UCSD-AML1 (cell line): Measurements from ENCODE around the gene CSPG5.

Experiments used
- DNase-seq: peaks from one replicate; lab custom pipeline; 2025; ENCODE audit not compliant: unreplicated experiment; lab: John Stamatoyannopoulos, UW

The CSPG5 gene, protein sequence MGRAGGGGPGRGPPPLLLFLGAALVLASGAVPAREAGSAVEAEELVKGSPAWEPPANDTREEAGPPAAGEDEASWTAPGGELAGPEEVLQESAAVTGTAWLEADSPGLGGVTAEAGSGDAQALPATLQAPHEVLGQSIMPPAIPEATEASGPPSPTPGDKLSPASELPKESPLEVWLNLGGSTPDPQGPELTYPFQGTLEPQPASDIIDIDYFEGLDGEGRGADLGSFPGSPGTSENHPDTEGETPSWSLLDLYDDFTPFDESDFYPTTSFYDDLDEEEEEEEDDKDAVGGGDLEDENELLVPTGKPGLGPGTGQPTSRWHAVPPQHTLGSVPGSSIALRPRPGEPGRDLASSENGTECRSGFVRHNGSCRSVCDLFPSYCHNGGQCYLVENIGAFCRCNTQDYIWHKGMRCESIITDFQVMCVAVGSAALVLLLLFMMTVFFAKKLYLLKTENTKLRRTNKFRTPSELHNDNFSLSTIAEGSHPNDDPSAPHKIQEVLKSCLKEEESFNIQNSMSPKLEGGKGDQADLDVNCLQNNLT

DNA sequence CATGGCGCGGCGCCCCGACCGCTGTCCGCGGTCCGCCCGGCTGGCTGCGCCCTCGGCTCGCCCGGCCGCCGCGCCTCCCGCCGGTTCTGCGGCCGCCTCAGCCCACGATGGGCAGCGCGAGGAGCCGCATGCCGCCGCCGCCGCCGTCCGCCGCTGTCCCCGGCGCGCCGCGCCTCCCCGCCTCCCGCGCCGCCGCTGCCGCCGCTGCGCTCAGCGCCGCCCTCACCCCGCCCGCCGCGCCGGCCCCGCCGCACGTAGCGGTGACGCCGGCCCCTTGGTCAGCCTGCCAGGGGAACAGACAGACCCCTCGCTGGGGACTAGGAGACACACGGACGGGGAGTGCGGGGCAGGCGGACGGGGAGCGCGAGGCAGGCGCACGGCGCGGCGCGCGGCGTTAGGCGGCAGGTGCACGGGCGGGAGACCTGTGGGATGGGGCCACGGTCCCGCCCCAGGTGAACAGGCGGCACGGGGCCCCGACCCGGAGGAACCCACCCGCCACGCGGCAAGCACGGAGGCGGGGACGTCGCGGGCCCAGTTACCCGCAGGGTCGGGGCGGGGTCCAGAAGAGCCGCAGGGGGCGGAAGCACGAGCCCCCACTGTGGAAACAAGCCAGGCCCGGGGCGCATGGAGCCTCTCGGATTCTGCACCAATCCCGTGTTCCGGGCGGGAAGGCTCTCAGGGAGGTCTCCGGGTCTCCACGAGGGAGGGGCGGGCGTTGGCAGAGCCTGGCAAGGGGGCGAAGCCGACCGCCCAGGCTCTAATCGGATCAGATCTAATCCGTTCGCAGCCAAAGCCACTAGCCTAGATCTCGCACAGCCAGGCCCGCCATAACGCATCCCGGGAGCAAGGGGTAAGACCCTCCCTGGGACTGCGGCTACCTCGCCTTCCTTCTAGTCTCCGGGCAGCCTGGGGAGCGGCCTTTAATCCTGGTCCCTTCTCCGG is at the start of gene CSPG5:
TSS of gene CSPG5 (minus strand) at position 175 of the 942 bp plus-strand sequence. CDS start at position 3, 172 bp downstream.
- no peak for DNase-seq

DNA sequence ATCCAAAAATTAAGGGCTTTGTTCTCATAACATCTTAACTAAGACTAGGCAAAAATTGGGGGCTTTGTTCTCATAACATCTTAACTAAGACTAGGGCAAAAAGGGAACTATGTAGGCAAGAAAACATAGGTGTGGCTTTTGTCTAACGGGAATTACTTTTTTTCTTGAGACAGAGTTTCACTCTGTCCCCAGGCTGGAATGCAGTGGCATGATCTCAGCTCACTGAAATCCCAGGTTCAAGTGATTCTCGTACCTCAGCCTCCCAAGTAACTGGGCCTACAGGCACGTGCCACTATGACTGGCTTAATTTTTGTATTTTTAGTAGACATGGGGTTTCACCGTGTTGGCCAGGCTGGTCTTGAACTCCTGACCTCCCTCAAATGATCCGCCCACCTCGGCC is 49.8 kb upstream of the CSPG5 start:
- no peak for DNase-seq

DNA sequence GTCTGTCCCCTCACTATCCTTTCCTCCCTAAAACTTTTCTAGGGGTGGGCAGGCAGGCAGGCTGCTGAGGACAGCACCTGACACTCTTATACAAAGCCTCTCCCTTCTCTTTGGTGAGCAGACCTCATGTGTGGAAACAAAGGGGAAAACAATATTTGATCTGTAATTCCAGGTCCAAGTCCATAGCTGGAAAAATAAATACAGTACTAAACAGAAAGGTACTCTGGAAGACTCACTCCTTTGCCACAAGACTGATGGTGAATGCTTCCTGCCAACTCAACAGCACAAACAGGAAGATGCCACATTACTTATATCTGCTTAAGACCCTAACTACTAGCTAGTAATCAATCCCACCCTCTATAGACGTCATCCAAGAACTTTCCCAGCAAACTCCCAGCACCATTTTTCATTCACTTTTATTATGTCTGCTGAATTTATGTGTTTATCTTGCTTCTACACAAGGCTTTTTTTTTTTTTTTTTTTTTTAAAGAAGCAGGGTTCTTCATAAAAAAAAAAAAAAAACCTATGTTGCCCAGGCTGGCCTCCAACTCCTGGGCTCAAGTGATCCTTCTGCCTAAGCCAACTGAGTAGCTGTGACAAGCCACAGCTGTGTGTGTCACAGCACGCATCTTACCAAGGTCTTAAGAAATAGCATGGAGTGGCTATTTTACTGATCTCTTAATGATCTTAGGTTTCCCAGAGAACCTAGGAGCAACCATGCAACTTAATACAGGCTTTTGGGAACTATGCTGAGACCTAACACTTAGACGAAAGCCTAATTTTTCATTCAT is 44.2 kb upstream of the CSPG5 start:
- no peak for DNase-seq

DNA sequence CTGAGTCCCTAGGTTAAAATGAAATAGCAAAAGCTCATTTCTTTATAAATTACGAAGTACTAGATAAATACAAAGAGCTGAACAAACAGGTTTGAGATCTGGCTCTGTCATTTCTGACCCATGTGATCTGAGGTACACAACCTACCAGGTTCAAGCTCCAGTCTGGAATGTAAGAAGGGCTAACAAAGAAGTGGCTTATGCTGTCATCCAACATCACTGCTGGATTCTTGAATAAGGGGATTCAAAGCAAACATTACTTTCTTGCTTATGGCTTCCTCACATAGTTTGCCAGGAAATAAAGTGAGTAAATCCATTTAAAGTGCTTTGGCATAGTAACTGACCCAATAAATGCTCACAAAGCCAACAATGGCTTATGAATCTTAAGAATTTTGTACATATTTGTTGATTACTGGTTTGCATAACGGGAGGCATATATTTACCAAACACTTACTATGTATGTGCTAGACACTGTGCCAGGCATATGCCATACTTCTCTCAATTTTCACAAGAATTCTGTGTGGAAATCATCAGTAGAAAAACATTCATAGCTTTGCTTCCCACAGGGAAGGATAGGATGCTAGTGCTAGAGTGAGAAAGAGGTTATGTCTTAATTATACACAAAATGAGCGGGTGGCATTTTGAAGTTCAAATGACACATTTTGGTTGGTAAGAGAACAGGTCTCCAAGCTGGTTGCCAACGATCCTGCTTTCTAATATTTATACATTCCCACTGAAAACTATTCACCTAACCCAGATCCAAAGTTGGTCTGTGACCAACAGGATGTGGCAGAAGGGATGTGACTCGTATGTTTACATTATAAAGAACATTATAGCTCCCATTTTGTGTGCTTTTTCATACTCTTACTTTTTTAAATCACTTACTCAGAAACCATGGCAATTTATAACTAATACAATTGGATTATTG is 38.7 kb upstream of the CSPG5 start:
- DNase-seq = no peak

DNA sequence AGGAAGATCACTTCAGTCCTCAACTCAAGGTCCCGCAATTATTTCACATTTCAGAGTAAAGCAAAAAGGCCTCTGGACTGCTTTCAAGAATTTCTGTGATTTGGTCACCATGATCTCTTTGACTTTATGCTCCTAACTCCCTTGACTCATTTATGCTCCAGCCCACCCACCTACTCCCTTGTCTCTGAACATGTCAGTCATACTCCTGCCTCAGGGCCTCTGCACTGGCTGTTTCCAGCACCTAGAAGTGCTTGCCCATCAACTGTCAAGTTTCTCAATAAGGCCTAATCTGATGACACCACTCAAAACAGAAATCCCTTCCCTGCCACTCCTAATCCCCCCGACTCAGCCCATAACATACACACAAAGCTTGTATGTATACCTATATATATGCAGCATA is 36.1 kb upstream of the CSPG5 start:
- no peak for DNase-seq

DNA sequence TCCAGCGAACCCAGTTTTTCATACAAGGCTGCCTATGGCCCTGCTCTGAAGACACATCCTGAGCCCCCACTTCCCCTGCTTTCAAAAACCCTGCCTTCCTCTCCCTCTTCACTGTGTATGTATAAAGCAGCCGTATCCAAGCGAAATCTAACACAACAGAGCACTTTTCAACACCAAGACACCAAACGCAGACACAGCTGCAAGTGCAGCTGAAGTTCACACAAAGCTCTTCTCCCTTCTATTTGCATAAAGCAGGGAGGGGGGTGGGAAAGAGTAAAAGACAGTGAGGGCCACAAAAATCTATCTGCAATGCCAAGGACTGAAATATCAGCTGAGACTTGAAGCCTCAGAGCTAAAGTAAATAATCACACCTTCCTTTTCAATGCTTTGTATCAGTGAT is 35.1 kb upstream of the CSPG5 start:
- DNase-seq = no peak

DNA sequence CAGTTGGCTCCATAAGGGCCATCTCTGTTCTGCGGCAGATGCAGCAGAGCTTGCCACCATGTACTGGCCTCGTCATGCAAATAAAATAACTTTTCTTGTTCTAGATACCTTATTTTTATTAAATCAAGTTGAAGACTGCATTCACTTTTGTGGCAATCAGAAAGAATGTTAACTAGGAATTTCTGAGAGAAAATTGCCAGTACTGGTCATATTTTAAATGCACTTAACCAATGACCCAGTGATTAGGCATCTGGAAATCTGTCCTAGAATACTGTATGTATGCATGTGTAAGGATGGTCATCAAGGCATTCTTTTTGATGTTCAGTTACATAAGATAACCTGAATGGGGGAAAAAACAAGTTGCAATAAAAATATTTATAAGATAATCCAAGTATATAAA is 34.2 kb upstream of the CSPG5 start:
- no peak for DNase-seq

DNA sequence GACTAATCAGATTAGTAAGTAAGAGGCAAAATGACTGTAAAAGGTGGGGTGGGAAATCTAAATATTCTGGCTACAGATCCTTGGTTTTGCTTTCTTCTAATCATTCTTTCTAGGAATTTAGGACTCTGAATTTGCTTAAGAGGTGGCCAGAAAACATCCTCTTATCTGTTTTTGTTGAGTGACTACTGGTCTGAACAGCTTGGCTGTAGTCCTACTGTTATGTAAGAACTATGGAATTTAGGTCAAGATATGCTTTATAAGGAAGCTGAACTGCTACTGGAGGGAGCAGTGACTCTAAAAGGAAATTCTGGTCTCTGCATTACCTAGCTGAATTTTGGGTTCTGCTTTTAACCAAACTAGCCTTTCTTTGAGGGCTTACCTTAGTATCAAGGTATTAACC is 33.5 kb upstream of the CSPG5 start:
- DNase-seq = no peak

DNA sequence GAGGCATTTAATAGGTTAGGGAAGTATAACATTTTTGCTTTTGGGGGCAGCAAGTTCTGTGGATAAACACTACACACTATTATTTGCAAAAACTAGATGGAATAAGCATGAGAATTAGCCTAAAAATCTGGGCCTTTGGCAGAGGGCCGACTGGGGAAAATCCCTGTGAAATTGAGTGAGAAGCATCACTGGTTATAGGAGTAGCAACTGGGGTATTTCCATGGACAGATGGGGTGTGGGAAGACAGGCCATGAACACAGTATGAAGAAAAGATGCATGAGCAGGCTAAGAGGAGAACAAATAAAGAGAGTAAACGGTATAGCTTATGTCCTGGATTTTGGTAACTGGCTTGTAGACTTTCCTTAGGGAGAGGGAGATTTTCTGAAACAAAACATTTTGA is 32.9 kb upstream of the CSPG5 start:
- DNase-seq = no peak

DNA sequence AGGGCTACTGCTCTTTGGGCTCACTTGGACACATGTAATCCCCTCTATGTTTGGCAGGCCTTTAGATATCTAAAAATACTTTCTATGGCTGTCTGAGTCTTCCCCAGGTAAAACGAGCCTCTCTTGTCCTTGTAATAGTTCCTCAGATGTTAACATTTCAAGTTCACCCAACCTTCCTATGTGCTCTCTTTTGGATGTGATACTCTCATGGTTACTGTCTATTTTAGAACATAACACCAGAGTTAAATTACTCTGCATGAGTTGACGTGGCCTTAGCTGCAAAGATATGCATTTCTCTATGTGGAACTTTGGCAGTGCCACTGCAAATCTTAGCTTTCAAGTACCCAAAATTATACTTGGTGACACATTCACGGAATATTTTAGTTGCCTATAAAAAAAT is 31.9 kb upstream of the CSPG5 start:
- DNase-seq = no peak

DNA sequence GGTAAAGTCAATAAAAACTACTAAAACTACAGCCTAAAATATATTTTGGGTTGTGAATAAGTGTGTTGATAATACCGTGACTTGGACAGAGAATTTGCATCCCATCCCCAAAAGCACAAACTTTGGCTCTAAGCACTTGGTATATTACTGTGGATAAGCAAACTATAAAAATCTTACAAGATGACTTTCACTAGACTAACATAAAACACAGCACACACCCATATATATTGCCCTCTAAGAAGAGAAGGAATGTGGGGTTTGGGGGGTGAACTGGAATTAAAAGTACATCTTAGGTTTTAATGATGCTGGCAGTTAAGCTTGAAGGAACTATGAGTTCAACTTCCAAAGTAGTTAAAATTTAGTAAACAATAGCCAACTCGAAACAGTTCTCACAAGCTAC is 28.7 kb upstream of the CSPG5 start:
- no peak for DNase-seq

DNA sequence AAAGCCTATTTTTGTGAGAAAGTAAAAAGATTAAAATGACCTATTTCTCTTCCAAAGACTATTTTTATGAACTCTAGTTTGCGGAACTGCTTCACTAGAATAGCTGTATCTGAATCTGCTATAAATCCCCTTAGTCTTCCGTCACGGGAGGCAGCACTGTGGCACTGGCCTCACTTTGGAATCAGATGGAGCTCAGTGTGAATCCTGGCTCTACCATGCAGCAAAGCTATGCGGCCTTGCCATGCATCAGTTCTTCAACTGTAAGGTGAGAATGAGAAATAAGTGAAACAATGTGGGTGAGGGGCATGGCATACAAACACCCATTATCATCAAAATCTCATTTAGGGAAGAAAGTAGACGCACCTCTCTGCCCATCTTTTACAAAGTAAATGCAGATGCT is 27.5 kb upstream of the CSPG5 start:
- no peak for DNase-seq

DNA sequence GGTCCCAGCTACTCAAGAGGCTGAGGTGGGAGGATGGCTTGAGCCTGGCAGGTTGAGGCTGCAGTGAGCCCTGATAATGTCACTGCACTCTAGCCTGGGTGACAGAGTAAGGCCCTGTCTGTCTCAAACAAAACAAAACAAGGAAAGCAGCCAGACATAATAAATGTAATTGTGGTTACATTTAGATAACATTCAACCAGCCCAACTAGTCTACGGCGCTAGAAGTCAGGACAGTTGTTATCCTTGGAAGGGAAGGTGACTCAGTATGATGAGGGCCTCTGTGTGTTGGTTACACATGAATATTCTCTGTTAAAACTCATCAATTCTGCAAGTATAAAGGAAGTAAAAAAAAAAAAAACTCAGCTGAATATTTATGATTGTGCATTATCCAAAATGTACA is 27.0 kb upstream of the CSPG5 start:
- DNase-seq = no peak

DNA sequence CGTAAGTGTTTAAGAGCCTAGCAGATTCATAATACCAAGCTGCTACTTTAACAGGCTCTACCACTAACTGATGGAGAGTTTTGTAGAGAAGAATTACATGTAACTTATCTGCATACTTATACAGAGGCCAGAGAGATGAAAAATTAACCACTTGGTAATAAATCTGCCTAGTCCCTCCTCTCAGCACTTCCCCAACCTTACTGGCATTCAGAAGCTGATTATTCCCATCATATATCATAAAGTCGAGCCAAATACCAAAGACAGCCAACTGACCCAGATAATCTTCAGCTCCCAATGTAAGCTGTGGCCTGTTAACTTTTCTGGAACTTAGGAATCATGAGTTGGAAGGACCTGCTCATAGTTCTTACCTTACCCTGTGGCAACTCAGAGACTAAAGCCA is 25.5 kb upstream of the CSPG5 start:
- DNase-seq = no peak

DNA sequence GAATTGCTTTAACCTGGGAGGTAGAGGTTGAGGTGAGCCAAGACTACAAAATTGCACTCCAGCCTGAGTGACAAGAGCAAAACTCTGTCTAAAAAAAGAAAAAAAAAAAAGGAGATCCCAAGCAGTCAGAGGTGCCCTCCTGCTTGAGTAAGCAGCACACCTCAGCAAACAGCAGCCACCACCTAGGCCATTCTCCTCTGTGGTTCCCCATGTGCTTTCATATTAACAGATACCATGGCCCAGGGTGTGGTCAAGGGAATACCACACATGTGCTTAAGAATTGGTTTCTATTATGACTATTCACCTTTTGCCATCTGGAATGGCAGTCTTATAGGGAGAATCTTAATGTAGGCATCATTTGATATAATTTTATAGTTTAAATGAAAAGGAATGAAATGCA is 24.7 kb upstream of the CSPG5 start:
- no peak for DNase-seq

DNA sequence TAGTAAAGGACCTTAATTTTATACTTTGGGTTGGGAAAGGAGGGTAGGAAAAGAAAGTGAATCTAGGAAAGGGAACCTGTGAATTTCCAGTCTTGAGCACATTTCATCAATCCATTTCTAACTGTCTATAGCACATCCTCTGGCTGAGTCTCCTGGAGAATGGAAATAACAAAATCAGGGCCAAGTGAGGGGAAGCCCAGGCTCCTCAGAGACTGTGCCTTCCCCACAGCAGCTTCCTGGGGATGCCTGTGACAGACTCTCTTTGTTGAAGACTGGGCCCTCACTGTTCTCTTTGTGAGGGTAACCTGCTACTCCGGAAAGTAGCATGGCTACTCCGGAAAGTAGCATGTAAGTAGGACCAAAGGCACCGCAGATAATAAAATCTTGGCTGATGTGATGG is 22.6 kb upstream of the CSPG5 start:
- no peak for DNase-seq

DNA sequence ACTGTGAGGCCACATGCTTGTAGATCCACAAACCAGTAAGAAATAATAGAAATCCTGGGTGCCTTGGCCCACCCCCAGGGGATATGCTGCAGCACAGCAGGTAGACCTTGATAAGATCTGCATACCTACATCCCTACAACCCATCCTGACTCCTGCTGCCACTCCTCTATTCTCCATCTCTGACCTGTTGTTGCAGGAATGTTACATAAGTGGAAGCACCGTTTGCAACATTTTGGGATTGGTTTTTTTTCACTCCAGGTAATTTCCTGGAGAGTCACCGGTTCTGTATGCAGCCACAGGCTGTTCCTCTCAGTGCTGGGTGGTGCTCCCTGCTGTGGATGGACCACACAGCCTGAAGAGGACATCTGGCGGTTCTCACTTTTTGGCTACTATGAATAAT is 16.1 kb upstream of the CSPG5 start:
- no peak for DNase-seq

DNA sequence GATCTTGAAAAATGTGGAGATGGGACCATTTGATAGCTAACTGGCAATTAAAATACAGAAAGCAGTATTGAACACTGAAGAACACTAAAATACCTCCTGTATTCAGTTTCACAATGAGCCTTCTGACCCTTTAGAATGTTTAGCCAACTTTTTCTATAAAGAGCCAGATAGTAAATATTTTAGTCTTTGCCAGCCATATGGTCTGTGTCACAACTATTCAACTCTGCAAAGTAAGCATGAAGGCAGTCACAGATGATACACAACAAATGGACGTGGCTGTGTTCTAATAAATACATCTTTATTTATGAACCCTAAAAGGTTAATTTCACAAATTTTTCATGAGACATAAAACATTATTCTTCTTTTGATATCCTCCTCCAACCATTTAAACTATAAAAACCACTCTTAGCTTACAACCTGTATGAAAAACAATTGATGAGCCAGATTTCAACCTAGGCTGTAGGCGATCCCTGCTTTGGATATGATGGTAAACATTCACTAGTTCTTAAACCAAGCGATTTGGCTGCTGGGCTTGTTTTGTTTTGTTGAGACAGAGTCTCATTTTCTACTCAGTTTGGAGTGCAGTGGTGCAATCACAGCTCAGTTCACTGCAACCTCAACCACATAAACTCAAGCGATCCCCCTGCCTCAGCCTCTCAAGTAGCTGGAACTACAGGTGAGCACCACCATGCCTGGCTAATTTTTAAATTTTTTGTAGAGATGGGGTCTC is 13.6 kb upstream of the CSPG5 start:
- DNase-seq = no peak

DNA sequence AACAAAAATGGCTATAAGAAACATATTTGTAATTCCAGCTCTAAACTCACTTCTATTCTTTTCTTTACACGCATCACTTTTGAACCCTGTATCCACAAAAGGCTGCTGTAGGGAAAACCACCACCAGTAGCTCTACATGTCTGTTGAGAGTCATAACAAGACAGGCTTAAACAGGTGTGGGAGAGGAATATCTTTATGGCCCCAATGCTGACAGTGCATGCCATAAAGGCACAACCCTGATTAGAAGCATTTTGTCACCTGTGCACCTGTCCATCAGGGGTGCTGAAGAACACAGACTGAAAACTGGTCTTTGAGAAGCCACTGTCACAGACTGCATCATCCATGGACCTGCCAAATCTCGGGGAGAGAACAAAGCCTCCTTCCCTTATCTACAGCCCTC is 11.6 kb upstream of the CSPG5 start:
- DNase-seq = no peak
